GM12875 (cell line): ENCODE data around the gene TP53I13.

Experiments used
- H3K4me3 ChIP-seq: one replicate; pipeline ENCODE4 v1.5.1; 2011; ENCODE audit warnings: low read depth, low read length, control low read depth
- TF ChIP-seq, protein P1 (sequence below): IDR thresholded peaks from 2 replicates; pipeline ENCODE4 v1.5.1; 2011; ENCODE audit warnings: low read depth, mild to moderate bottlenecking, control low read depth, inconsistent platforms, low read length, moderate library complexity, borderline replicate concordance; ENCODE audit not compliant: insufficient read depth

Gene TP53I13

DNA sequence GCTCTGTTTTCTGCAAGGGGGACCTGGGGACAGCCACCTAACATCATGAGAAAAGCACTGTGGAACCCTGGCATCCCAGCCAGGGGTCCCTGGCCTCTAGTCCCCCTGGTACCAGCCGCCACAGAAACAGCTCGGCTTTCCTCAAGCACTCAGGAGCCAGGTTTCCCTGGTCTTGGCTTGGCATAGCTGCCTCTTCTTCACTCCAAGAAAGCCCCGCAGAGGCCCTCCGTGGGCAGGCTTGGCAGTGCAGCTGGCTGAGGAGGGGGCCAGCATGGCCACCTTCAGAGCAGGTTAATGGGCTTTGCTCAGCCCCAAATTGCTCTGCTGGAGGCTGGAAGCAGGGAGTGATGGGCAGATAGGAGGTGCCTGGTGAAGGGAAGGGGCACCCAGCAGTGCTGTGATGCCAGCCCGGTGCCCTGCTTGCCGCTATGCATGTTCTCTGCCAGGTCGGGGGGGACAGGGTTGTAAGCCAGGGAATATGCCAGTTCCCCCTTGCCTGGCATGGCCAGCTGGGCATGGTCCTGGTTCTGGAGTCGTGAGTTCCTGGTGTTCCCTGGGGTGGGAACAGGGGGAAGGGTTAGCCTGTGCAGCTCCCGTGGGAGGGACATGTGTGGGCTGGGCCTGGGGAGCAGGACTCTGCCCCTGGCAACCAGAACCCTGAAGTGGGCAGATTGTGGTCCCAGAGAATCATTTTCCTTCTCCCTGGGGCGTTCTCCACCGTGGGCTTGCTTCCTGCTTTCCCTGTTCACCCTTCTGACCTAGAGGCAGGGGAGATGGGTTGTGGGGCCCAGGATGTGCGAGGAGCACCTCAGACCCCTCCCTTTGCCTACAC is 27.7 kb downstream of the TP53I13 start:
- H3K4me3 ChIP-seq: no peak overlapping the region

DNA sequence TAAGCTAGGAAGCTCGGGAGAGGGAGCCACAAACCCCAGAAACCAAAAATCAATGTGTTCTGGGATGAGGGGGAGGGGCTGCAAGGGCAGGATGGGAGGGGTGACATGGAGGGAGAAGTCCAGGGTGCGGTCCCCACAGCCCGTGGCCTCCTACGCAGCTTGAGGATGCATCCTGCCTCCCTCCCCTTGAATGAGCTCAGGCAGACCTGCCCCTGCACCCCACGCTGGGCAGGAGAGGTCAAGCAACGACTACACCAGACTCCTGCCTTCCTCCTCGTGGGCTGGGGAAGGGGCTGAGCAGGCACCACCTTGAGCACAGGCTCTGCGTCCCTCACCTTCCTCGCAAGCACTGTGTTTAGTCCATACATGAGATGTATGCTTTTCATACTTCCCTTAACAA is 28.3 kb downstream of the TP53I13 start:
- TF ChIP-seq, protein P1, sequence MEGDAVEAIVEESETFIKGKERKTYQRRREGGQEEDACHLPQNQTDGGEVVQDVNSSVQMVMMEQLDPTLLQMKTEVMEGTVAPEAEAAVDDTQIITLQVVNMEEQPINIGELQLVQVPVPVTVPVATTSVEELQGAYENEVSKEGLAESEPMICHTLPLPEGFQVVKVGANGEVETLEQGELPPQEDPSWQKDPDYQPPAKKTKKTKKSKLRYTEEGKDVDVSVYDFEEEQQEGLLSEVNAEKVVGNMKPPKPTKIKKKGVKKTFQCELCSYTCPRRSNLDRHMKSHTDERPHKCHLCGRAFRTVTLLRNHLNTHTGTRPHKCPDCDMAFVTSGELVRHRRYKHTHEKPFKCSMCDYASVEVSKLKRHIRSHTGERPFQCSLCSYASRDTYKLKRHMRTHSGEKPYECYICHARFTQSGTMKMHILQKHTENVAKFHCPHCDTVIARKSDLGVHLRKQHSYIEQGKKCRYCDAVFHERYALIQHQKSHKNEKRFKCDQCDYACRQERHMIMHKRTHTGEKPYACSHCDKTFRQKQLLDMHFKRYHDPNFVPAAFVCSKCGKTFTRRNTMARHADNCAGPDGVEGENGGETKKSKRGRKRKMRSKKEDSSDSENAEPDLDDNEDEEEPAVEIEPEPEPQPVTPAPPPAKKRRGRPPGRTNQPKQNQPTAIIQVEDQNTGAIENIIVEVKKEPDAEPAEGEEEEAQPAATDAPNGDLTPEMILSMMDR: no peak
- no peak overlapping the region for H3K4me3 ChIP-seq

More for the DNA sequence above, 27.7 kb downstream of the TP53I13 start:
- TF ChIP-seq, protein P1: no peak

DNA sequence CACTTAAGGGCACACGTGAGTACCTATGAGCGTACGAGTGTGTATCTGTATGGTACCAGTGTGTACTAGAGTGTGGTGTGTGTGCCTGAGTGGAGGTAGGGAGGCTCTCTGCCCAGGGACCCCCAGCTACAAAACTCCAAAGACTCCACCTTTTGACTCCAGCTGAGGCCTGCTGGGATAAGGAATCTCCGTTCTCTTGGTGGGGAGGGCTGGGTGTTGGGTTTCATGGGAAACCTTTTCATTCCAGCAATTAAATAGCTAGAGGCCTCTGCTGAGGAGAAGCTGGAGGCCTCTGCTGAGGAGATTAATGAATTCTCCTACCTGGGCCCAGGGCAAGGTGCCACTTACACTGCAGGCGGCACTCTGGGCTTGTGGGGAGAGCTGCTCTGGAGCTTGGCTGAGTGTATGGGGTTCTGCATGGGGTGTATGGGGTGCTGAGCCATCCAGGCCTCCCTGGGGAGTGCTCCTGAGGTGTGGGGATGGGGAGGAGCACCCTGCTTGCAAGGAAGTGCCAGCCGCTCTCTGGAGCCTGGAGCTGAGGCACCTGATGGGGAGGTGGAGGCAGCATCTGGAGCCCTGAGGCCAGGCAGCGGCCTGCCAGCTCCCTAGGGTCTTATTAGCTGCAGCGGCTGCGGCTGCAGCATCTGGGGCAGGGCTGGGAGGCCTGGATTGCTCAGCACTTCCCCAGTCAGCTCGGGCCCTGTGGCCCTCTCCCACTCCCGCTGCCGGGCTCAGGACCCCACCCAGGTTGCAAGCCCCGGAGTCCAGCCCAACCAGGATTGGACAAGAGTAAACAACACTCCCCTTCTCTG is 29.1 kb downstream of the TP53I13 start:
- TF ChIP-seq, protein P1: no peak
- H3K4me3 ChIP-seq: no peak overlapping the region

DNA sequence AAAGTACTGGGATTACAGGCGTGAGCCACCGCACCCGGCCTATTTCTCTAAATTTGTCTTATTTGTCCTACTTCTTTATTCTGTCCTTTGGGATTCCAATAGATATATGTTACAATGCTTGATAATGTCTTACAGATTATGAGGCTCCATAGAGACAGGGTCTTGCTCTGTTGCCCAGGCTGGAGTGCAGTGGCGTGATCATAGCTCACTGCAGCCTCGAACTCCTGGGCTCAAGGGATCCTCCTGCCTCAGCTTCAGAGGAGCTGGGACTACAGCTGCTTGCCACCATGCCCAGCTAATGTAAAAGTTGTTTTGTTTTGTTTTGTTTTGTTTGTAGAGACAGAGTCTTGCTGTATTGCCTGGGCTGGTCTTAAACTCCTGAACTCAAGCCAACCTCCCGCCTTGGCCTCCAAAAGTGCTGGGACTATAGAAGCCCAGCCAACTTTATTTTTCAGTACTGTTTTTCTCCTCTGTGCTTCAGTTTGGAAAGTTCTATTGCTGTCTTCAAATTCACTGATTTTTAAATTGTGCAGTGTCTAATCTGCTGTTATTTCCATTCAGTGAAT is 34.7 kb downstream of the TP53I13 start:
- TF ChIP-seq, protein P1: no peak
- no peak overlapping the region for H3K4me3 ChIP-seq

DNA sequence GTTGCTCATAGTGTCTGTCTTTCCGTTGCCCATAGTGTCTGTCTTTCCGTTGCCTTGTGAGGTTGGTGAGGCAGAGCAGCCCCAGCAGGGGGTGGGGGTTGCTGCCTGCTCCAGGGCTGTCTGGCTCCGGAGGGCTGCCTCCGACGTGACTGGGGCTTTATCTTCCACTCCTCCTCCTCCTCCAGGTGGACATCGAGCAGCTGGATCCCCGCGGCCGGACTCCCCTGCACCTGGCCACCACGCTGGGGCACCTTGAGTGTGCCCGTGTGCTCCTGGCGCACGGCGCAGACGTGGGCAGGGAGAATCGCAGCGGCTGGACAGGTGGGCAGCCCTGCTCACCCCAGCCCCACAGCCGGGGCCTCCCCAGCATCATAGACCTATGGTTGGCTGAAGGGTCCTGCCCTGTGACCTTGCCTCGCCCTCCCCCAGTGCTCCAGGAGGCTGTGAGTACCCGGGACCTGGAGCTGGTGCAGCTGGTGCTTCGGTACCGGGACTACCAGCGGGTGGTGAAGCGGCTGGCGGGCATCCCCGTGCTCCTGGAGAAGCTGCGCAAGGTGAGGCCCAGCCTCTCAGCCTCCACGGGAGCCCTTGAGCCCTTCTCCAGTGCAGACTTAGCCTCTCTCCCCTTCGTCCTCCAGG is 39.2 kb downstream of the TP53I13 start:
- TF ChIP-seq, protein P1: no peak
- H3K4me3 ChIP-seq: no peak overlapping the region

DNA sequence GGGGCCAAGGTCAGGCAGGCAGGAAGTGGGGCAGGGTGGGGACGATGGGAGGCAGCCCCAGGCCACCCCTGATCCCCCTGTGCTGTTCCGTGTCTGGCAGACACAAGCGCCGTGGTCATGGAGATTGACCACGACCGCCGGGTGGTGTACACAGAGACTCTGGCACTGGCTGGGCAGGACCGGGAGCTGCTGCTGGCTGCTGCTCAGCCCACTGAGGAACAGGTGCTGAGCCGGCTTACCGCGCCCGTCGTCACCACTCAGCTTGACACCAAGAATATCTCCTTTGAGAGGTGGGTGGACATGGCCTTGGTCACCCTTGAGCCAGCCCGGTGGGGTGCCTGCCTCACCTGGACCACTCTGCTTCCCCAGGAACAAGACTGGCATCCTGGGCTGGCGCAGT is 40.5 kb downstream of the TP53I13 start:
- TF ChIP-seq, protein P1: no peak
- H3K4me3 ChIP-seq: no peak overlapping the region
